Prostate gland (tissue), 2 donors: ENCODE data around the gene PPFIA2. TPM values are rescaled to one million over a fixed set of nuclear protein-coding genes. Genes with fewer than 3 reads are reported as not detected.

Experiments
- DNase-seq: peaks from one replicate; pipeline ENCODE4 v3.0.0-alpha.2; 2019; ENCODE audit warnings: low spot score
- H3K27ac ChIP-seq, 2 donors: fragments of 200-600 bp; sonication (generic); 2 replicates each; pipeline ENCODE4 v1.5.1; 2017 to 2019
- H3K27me3 ChIP-seq: fragments of 200-600 bp; sonication (generic); replicated peaks from 2 replicates; pipeline ENCODE4 v1.5.1; 2019; ENCODE audit not compliant: insufficient read depth
- H3K36me3 ChIP-seq, 2 donors: fragments of 200-600 bp; sonication (generic); 1 replicate in 1 of 2; 2 replicates in 1 of 2; pipeline versions ENCODE4 v1.5.1 to v1.8.1; 2017 to 2019
- H3K4me1 ChIP-seq: fragments of 200-600 bp; sonication (generic); replicated peaks from 2 replicates; pipeline ENCODE4 v1.5.1; 2019
- H3K4me3 ChIP-seq, 2 donors: fragments of 200-600 bp; sonication (generic); 2 replicates each; pipeline ENCODE4 v1.5.1; 2017 to 2019
- H3K9me3 ChIP-seq: fragments of 200-600 bp; sonication (generic); 2 replicates; pipeline ENCODE4 v1.5.1; 2017
- CTCF ChIP-seq, 4 experiments: fragments of 200-600 bp in 2 of 4; fragments of 450-650 bp in 2 of 4; sonication (generic) in 2 of 4; IDR thresholded peaks; 1 replicate in 3 of 4; 2 replicates in 1 of 4; pipeline ENCODE4 v1.5.1; 2016 to 2019; ENCODE audit warnings: antibody characterized with exemption in 4 of 4, mild to moderate bottlenecking in 2 of 4, moderate library complexity in 2 of 4
- POLR2A ChIP-seq: fragments of 450-650 bp; IDR thresholded peaks from one replicate; pipeline ENCODE4 v1.6.1; 2016; ENCODE audit warnings: antibody characterized with exemption, mild to moderate bottlenecking
- POLR2AphosphoS5 ChIP-seq: sonication (generic); formaldehyde crosslinking; IDR thresholded peaks from one replicate; pipeline ENCODE4 v1.6.1; 2017; ENCODE audit warnings: antibody characterized with exemption
- WGBS: methylation state at CpG from one replicate; pipeline ENCODE4 v1.1.5; 2018; 5-methylcytosine and 5-hydroxymethylcytosine counted together
- intact Hi-C: fragments of 100-400 bp; cut with DNase I; formaldehyde crosslinking; loops from one replicate; pipeline ENCODE4 v1.14.2; 2022
- total RNA-seq, 2 donors: library from RNA; depleted of rRNA; stranded (reverse); fragments of >200 nt; gene quantifications; one replicate each; pipeline ENCODE4 v1.1.0, GENCODE V29; 2016

The PPFIA2 gene
- total RNA-seq, 2 donors from 2014 or later, result 7.3 to 22.9 TPM

GRCh38 chr12:81416571-81416970 lies 342.6 kb downstream of the PPFIA2 start:
- DNase-seq, result no peak
- intact Hi-C loops, result no loop called here
- 53% methylated on average over 1 of the region's 1 CpG for WGBS
- no peak overlapping the region for H3K27ac ChIP-seq
- H3K4me3 ChIP-seq, result no peak overlapping the region
- no peak for TF ChIP-seq POLR2AphosphoS5
- no peak for TF ChIP-seq CTCF (IDR thresholded peaks at IDR 0.05)
- TF ChIP-seq POLR2A, result no peak
- H3K4me1 ChIP-seq, result no peaks in the 10 kb centered on the region
- no peaks in the 10 kb centered on the region for H3K27me3 ChIP-seq
- no peaks in the 10 kb centered on the region for H3K9me3 ChIP-seq
- no peaks in the 10 kb centered on the region for H3K36me3 ChIP-seq

- H3K9me3 ChIP-seq, result no peaks in the 10 kb centered on the region
- no peak overlapping the region for H3K27ac ChIP-seq
- no peak for DNase-seq
- H3K36me3 ChIP-seq, result no peaks in the 10 kb centered on the region
- intact Hi-C loops, result no loop called here
- H3K27me3 ChIP-seq, result no peaks in the 10 kb centered on the region
- no peak for TF ChIP-seq CTCF (IDR thresholded peaks at IDR 0.05)
- TF ChIP-seq POLR2A, result no peak
- no peak for TF ChIP-seq POLR2AphosphoS5
- H3K4me3 ChIP-seq, result no peak overlapping the region
- H3K4me1 ChIP-seq, result no peaks in the 10 kb centered on the region
Observed at GRCh38 chr12:81414441-81414840, 344.7 kb downstream of the PPFIA2 start.

- no peaks in the 10 kb centered on the region for H3K4me1 ChIP-seq
- H3K36me3 ChIP-seq, result no peaks in the 10 kb centered on the region
- WGBS, result 38% methylated on average over 1 of the region's 1 CpG
- H3K27me3 ChIP-seq, result no peaks in the 10 kb centered on the region
- no peak for TF ChIP-seq POLR2A
- TF ChIP-seq CTCF (IDR thresholded peaks at IDR 0.05), result no peak
- TF ChIP-seq POLR2AphosphoS5, result no peak
- no peak overlapping the region for H3K4me3 ChIP-seq
- no peak overlapping the region for H3K27ac ChIP-seq
- no peaks in the 10 kb centered on the region for H3K9me3 ChIP-seq
- DNase-seq, result no peak
- intact Hi-C loops, result no loop called here
Observed at GRCh38 chr12:81412940-81413339, 346.2 kb downstream of the PPFIA2 start.

DNA sequence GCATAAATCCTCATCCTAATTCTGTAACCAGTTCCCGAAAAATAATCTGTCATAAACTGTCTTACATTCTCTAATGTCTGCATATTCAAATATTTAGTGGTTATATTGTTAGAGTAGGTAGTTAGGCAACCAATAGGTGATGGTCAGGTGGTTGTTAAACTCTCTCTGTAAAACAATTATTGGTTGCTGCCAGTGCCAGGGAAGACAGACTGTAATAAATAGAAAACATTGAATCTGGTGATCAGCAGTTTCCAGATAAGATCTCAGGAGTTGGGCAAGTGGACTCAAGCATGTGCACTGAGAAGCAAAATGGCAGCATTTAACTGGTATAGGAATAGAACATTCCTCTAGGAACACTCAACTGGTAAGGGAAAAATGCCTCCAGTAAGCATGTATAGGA lies 355.8 kb downstream of the PPFIA2 start:
- Histone ChIP-seq H3K4me3 (no peak overlapping the region), H3K9me3 (no peaks in the 10 kb centered on the region), H3K27me3 (no peaks in the 10 kb centered on the region), H3K27ac (no peak overlapping the region), H3K4me1 (no peaks in the 10 kb centered on the region), H3K36me3 (no peaks in the 10 kb centered on the region)
- 90% methylated on average over 1 of the region's 1 CpG for WGBS
- TF ChIP-seq POLR2A, result no peak
- TF ChIP-seq POLR2AphosphoS5, result no peak
- DNase-seq, result no peak
- intact Hi-C loops, result no loop called here

GRCh38 chr12:81401241-81401640 lies 357.9 kb downstream of the PPFIA2 start:
- H3K4me3 ChIP-seq, result no peak overlapping the region
- no peaks in the 10 kb centered on the region for H3K27me3 ChIP-seq
- intact Hi-C loops, result no loop called here
- TF ChIP-seq POLR2A (no peak), POLR2AphosphoS5 (no peak), CTCF (IDR thresholded peaks at IDR 0.05) (no peak)
- 70% methylated on average over 2 of the region's 2 CpGs for WGBS
- H3K4me1 ChIP-seq, result no peaks in the 10 kb centered on the region
- H3K27ac ChIP-seq, result no peak overlapping the region
- no peaks in the 10 kb centered on the region for H3K9me3 ChIP-seq
- H3K36me3 ChIP-seq, result no peaks in the 10 kb centered on the region
- no peak for DNase-seq
